ENCODE measurements around the gene RSF1. TPM values are rescaled to one million over a fixed set of nuclear protein-coding genes. Genes with fewer than 3 reads are reported as not detected.

RSF1 gene
- total RNA-seq, 1 experiment from 2014 or later = 62.0 TPM

DNA sequence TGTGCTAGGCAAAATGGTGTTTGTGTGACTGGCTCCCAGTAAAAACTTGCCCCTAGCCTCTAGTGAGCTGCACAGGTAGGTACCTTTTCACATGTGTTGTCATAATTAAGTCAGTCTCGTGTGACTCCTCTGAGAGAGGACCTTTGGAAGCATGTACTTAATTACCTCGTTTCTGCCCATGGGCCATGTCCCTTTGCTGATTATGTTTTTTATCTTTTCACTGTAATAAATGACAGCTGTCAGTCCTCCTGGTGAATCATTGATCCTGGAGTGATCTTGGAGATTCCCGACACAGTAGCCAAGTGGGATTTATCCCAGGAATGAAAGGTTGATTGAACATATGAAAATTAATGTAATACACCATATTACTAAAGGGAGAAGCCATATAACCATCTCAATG, 170.4 kb downstream of the RSF1 start:
- TF ChIP-seq, protein P1, sequence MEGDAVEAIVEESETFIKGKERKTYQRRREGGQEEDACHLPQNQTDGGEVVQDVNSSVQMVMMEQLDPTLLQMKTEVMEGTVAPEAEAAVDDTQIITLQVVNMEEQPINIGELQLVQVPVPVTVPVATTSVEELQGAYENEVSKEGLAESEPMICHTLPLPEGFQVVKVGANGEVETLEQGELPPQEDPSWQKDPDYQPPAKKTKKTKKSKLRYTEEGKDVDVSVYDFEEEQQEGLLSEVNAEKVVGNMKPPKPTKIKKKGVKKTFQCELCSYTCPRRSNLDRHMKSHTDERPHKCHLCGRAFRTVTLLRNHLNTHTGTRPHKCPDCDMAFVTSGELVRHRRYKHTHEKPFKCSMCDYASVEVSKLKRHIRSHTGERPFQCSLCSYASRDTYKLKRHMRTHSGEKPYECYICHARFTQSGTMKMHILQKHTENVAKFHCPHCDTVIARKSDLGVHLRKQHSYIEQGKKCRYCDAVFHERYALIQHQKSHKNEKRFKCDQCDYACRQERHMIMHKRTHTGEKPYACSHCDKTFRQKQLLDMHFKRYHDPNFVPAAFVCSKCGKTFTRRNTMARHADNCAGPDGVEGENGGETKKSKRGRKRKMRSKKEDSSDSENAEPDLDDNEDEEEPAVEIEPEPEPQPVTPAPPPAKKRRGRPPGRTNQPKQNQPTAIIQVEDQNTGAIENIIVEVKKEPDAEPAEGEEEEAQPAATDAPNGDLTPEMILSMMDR (IDR thresholded peaks at IDR 0.05; ENCODE audit: unreplicated experiment) = no peak
- ChIA-PET POLR2A (interaction anchor here (1.2 kb wide), 1 partner anchor 12 kb away, joined by 4 read pairs; the partner anchor contains the start of gene CLNS1A), CTCF (interaction anchor here (1.2 kb wide), 1 partner anchor 10 kb away, joined by 5 read pairs; no protein-coding TSS in a partner anchor)
- Mint-ChIP-seq H3K9me3 (ENCODE audit: unreplicated experiment) (no peaks in the 10 kb centered on the region), H3K36me3 (ENCODE audit: insufficient read depth, unreplicated experiment) (no peaks in the 10 kb centered on the region), H3K4me1 (ENCODE audit: insufficient read depth, unreplicated experiment) (no peaks in the 10 kb centered on the region), H3K27ac (ENCODE audit: low read depth, unreplicated experiment) (no peak overlapping the region), H3K27me3 (ENCODE audit: insufficient read depth, unreplicated experiment) (no peaks in the 10 kb centered on the region), H3K4me3 (ENCODE audit: unreplicated experiment) (no peak overlapping the region)
- no peak for DNase-seq (ENCODE audit: unreplicated experiment)
- BruUV-seq (replicated peaks) = no TSS peak
- intact Hi-C loops (cut with micrococcal nuclease) = no loop called here

DNA sequence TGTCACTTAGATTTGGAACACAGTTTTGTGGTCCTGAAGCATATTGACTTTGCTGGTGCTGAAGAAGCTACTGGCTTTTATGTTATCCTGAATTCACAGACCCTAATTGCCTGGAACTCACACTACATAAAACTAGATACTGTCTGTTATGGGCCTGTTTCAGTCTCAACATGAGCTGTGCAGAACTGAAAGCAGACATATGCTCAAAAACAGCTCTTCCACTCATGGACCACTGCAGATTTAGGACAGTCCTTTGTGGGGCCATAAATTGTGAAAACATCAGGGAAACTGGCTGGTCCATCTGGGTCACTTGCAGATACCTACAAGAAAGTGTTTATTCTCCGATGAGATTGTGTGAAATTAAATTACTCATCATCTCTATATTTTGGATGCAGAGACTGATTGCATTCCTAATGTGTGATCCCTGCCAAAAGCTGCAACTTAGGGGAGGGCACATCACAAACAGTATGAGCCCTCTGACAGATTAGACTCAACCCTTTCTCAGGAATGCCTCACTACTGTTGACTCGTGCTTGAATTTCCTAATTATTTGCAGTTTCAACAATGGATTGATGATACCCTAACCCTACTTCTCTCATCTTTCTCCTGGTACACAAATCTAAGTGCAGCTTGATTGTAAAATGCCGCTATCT, 172.7 kb downstream of the RSF1 start:
- intact Hi-C loops (cut with micrococcal nuclease) = no loop called here
- no peaks in the 10 kb centered on the region for H3K4me1 Mint-ChIP-seq (ENCODE audit: insufficient read depth, unreplicated experiment)
- H3K9me3 Mint-ChIP-seq (ENCODE audit: unreplicated experiment) = no peaks in the 10 kb centered on the region
- TF ChIP-seq, protein P1 (IDR thresholded peaks at IDR 0.05; ENCODE audit: unreplicated experiment) = no peak
- CTCF ChIA-PET = interaction anchor here (0.6 kb wide), 1 partner anchor 118 kb away, joined by 3 read pairs; no protein-coding TSS in a partner anchor
- no peak overlapping the region for H3K4me3 Mint-ChIP-seq (ENCODE audit: unreplicated experiment)
- H3K27me3 Mint-ChIP-seq (ENCODE audit: insufficient read depth, unreplicated experiment) = no peaks in the 10 kb centered on the region
- H3K27ac Mint-ChIP-seq (ENCODE audit: low read depth, unreplicated experiment) = no peak overlapping the region
- DNase-seq (ENCODE audit: unreplicated experiment) = no peak
- BruUV-seq (replicated peaks) = no TSS peak
- no peaks in the 10 kb centered on the region for H3K36me3 Mint-ChIP-seq (ENCODE audit: insufficient read depth, unreplicated experiment)
- POLR2A ChIA-PET = interaction anchor here (0.6 to 1.1 kb wide), 3 partner anchors 10 to 404 kb away, joined by 3 read pairs; partner anchors contain the start of gene CLNS1A

DNA sequence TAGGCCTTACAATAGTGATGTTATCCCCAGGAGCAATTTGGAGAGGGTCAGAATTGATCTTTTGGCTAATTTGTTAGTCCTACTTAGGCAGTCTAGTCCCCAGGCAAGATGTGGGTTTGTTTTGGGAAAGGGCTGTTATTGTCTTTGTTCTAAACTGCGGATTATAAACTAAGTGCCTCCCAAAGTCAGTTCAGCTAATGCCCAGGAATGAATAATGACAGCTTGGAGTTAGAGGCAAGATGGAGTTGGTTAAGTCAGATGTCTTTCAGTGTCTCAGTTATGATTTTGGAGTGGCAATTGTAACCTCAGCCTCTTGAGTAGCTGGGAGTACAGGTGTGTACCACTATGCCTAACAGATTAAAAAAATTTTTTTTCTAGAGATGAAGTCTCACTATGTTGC, 175.6 kb downstream of the RSF1 start:
- DNase-seq (ENCODE audit: unreplicated experiment) = no peak
- CTCF ChIA-PET = interaction anchor here (0.6 kb wide), 1 partner anchor 16 kb away, joined by 3 read pairs; no protein-coding TSS in a partner anchor
- intact Hi-C loops (cut with micrococcal nuclease) = no loop called here
- H3K4me1 Mint-ChIP-seq (ENCODE audit: insufficient read depth, unreplicated experiment) = no peaks in the 10 kb centered on the region
- POLR2A ChIA-PET = no interaction called here
- TF ChIP-seq, protein P1 (IDR thresholded peaks at IDR 0.05; ENCODE audit: unreplicated experiment) = no peak
- H3K36me3 Mint-ChIP-seq (ENCODE audit: insufficient read depth, unreplicated experiment) = no peaks in the 10 kb centered on the region
- no peaks in the 10 kb centered on the region for H3K9me3 Mint-ChIP-seq (ENCODE audit: unreplicated experiment)
- no peak overlapping the region for H3K4me3 Mint-ChIP-seq (ENCODE audit: unreplicated experiment)
- no peaks in the 10 kb centered on the region for H3K27me3 Mint-ChIP-seq (ENCODE audit: insufficient read depth, unreplicated experiment)
- H3K27ac Mint-ChIP-seq (ENCODE audit: low read depth, unreplicated experiment) = no peak overlapping the region
- BruUV-seq (replicated peaks) = no TSS peak

DNA sequence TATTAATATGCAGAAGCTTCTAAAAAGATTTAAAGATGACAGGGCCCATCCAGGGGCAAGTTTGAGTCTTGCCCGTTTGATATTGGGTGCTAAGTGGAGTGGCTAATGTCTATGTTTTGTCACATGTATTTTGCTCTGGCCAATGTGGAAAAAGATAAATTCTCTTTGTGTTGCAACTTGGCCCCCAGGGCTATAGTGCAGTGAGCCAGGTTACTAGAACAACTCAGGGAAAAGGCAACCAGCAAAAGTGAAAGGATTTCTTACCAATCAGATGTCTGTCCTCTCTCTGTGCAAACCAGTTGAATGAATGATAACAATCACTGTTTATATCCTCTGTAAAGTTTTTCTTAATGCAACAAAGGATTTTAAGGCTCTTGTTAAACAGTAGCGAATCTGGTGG, 178.3 kb downstream of the RSF1 start:
- DNase-seq (ENCODE audit: unreplicated experiment) = no peak
- CTCF ChIA-PET = interaction anchor here (0.6 kb wide), 1 partner anchor 1213 kb away, joined by 3 read pairs; no protein-coding TSS in a partner anchor
- H3K36me3 Mint-ChIP-seq (ENCODE audit: insufficient read depth, unreplicated experiment) = no peaks in the 10 kb centered on the region
- TF ChIP-seq, protein P1 (IDR thresholded peaks at IDR 0.05; ENCODE audit: unreplicated experiment) = no peak
- H3K27ac Mint-ChIP-seq (ENCODE audit: low read depth, unreplicated experiment) = no peak overlapping the region
- H3K4me3 Mint-ChIP-seq (ENCODE audit: unreplicated experiment) = no peak overlapping the region
- no TSS peak for BruUV-seq (replicated peaks)
- no peaks in the 10 kb centered on the region for H3K27me3 Mint-ChIP-seq (ENCODE audit: insufficient read depth, unreplicated experiment)
- intact Hi-C loops (cut with micrococcal nuclease) = no loop called here
- H3K9me3 Mint-ChIP-seq (ENCODE audit: unreplicated experiment) = no peaks in the 10 kb centered on the region
- POLR2A ChIA-PET = interaction anchor here (1.2 kb wide), 1 partner anchor 12 kb away, joined by 4 read pairs; no protein-coding TSS in a partner anchor
- no peaks in the 10 kb centered on the region for H3K4me1 Mint-ChIP-seq (ENCODE audit: insufficient read depth, unreplicated experiment)
